Measurements from ENCODE around the gene BOD1L1. TPM values are rescaled to one million over a fixed set of nuclear protein-coding genes. Genes with fewer than 3 reads are reported as not detected.
"Not testable (repeated sequence)": the region's sequence is repeated elsewhere in the genome, so short reads cannot be mapped to it uniquely, and the experiment has no call there.

The BOD1L1 gene
- total RNA-seq, 4 donors from 2014 or later: 36.9 to 74.1 (median 49.6) TPM

- no peaks in the 10 kb centered on the region for H3K27me3 ChIP-seq
- no peak overlapping the region for H3K27ac ChIP-seq
- H3K4me1 ChIP-seq: no peaks in the 10 kb centered on the region
- TF ChIP-seq POLR2A (IDR thresholded peaks at IDR 0.05) (no peak), CTCF (IDR thresholded peaks at IDR 0.05) (no peak)
- intact Hi-C loops (cut with DNase I): no loop called here
- no peaks in the 10 kb centered on the region for H3K9me3 ChIP-seq
- peaks cover 21 to 28% of the 10 kb centered on the region in 2 donors for H3K36me3 ChIP-seq
- no peak for DNase-seq
- no peak overlapping the region for H3K4me3 ChIP-seq (replicated peaks in 1 of 3)
- 84 to 92% methylated on average over 5 of the region's 5 CpGs for WGBS, 2 donors
Measured at GRCh38 chr4:13567125-13567524, 60.4 kb downstream of the BOD1L1 start.

GRCh38 chr4:13562876-13563275 is 64.6 kb downstream of the BOD1L1 start:
- Histone ChIP-seq H3K4me1 (no peaks in the 10 kb centered on the region), H3K36me3 (no peaks in the 10 kb centered on the region), H3K4me3 (replicated peaks in 1 of 3) (no peak overlapping the region), H3K27ac (no peak overlapping the region), H3K27me3 (no peaks in the 10 kb centered on the region), H3K9me3 (no peaks in the 10 kb centered on the region)
- TF ChIP-seq POLR2A (IDR thresholded peaks at IDR 0.05) (no peak), CTCF (IDR thresholded peaks at IDR 0.05) (no peak)
- intact Hi-C loops (cut with DNase I): no loop called here
- 90 to 94% methylated on average over 1 of the region's 1 CpG for WGBS, 2 donors
- DNase-seq: no peak

- TF ChIP-seq POLR2A (IDR thresholded peaks at IDR 0.05): no peak
- TF ChIP-seq CTCF (IDR thresholded peaks at IDR 0.05): no peak
- H3K36me3 ChIP-seq: no peaks in the 10 kb centered on the region
- no peaks in the 10 kb centered on the region for H3K4me1 ChIP-seq
- no peak for DNase-seq
- 61 to 63% methylated on average over 4 of the region's 4 CpGs for WGBS, 2 donors
- H3K27ac ChIP-seq: no peak overlapping the region
- no peak overlapping the region for H3K4me3 ChIP-seq (replicated peaks in 1 of 3)
- intact Hi-C loops (cut with DNase I): no loop called here
- no peaks in the 10 kb centered on the region for H3K27me3 ChIP-seq
- H3K9me3 ChIP-seq: no peaks in the 10 kb centered on the region
Measured at GRCh38 chr4:13561673-13562072, 65.9 kb downstream of the BOD1L1 start.

- H3K27me3 ChIP-seq; H3K27ac ChIP-seq; DNase-seq; H3K9me3 ChIP-seq; H3K36me3 ChIP-seq; H3K4me3 ChIP-seq (replicated peaks in 1 of 3); H3K4me1 ChIP-seq; intact Hi-C loops (cut with DNase I): not testable (repeated sequence)
- 66 to 69% methylated on average over 5 of the region's 5 CpGs for WGBS, 2 donors
Measured at GRCh38 chr4:13560111-13560510, 67.4 kb downstream of the BOD1L1 start.

- no peaks in the 10 kb centered on the region for H3K4me1 ChIP-seq
- H3K36me3 ChIP-seq: no peaks in the 10 kb centered on the region
- DNase-seq: no peak
- 34 to 56% methylated on average over 2 of the region's 2 CpGs for WGBS, 2 donors
- H3K4me3 ChIP-seq (replicated peaks in 1 of 3): no peak overlapping the region
- H3K9me3 ChIP-seq: no peaks in the 10 kb centered on the region
- TF ChIP-seq POLR2A (IDR thresholded peaks at IDR 0.05): no peak
- TF ChIP-seq CTCF (IDR thresholded peaks at IDR 0.05): no peak
- no peak overlapping the region for H3K27ac ChIP-seq
- H3K27me3 ChIP-seq: no peaks in the 10 kb centered on the region
- intact Hi-C loops (cut with DNase I): no loop called here
Measured at GRCh38 chr4:13559413-13559812, 68.1 kb downstream of the BOD1L1 start.

GRCh38 chr4:13558881-13559280 is 68.6 kb downstream of the BOD1L1 start:
- intact Hi-C loops (cut with DNase I): no loop called here
- no peaks in the 10 kb centered on the region for H3K9me3 ChIP-seq
- TF ChIP-seq POLR2A (IDR thresholded peaks at IDR 0.05): no peak
- no peak for TF ChIP-seq CTCF (IDR thresholded peaks at IDR 0.05)
- no peaks in the 10 kb centered on the region for H3K36me3 ChIP-seq
- DNase-seq: no peak
- no peaks in the 10 kb centered on the region for H3K27me3 ChIP-seq
- no peaks in the 10 kb centered on the region for H3K4me1 ChIP-seq
- no peak overlapping the region for H3K27ac ChIP-seq
- H3K4me3 ChIP-seq (replicated peaks in 1 of 3): no peak overlapping the region
- 80 to 85% methylated on average over 1 of the region's 1 CpG for WGBS, 2 donors
